GM12801 (cell line): Measurements from ENCODE around the gene GDNF.

Experiments used
- CTCF ChIP-seq: IDR thresholded peaks from one replicate; pipeline ENCODE4 v1.5.1; 2011; ENCODE audit warnings: control low read depth; ENCODE audit not compliant: insufficient read length; ENCODE audit errors: extremely low read depth

Gene GDNF

GRCh38 chr5:37839407-37840052 is at the start of gene GDNF:
TSS of gene GDNF (minus strand) at chr5:37840041. CDS start at chr5:37834796, 5,245 bp downstream.
- TF ChIP-seq CTCF = no peak

GRCh38 chr5:37888476-37888875 is 48.6 kb upstream of the GDNF start:
- TF ChIP-seq CTCF = no peak

GRCh38 chr5:37886242-37886905 is 46.5 kb upstream of the GDNF start:
- no peak for TF ChIP-seq CTCF

- no peak for TF ChIP-seq CTCF
These were observed 42.8 kb upstream of the GDNF start for GRCh38 chr5:37882636-37883035.

GRCh38 chr5:37881359-37881758 is 41.5 kb upstream of the GDNF start:
- TF ChIP-seq CTCF = no peak

- TF ChIP-seq CTCF = no peak
These were observed 37.1 kb upstream of the GDNF start for GRCh38 chr5:37876943-37877342.

- no peak for TF ChIP-seq CTCF
These were observed 36.4 kb upstream of the GDNF start for GRCh38 chr5:37876245-37876644.
